Right lobe of liver (tissue), 6 donors: Measurements from ENCODE around the gene NCKAP5L. TPM values are rescaled to one million over a fixed set of nuclear protein-coding genes. Genes with fewer than 3 reads are reported as not detected.

Experiments used
- ATAC-seq, 4 donors: fragments of 200-7000 bp; cut with Tn5 transposase; one replicate each; pipeline ENCODE4 v1.9.1; 2020; ENCODE audit warnings: mild to moderate bottlenecking in 4 of 4, moderate library complexity in 4 of 4
- DNase-seq, 3 donors: peaks; one replicate each; pipeline ENCODE4 v3.0.0-alpha.2; 2020
- H3K27ac ChIP-seq, 3 donors: fragments of 200-600 bp; one replicate each; pipeline ENCODE4 v1.8.0; 2022
- H3K27me3 ChIP-seq, 2 donors: fragments of 200-600 bp; one replicate each; pipeline ENCODE4 v1.8.0; 2022
- H3K36me3 ChIP-seq, 4 donors: fragments of 200-600 bp; sonication (generic) in 1 of 4; one replicate each; pipeline versions ENCODE4 v1.5.1 to v1.8.0; 2017 to 2022; ENCODE audit warnings: control low read depth in 1 of 4
- H3K4me1 ChIP-seq, 4 donors: fragments of 200-600 bp; sonication (generic) in 1 of 4; one replicate each; pipeline versions ENCODE4 v1.5.1 to v1.8.0; 2017 to 2022; ENCODE audit warnings: control low read depth in 1 of 4
- H3K4me3 ChIP-seq, 3 donors: fragments of 200-600 bp; one replicate each; pipeline ENCODE4 v1.8.0; 2022
- H3K9me3 ChIP-seq, 4 donors: fragments of 200-600 bp; sonication (generic) in 1 of 4; one replicate each; pipeline versions ENCODE4 v1.5.1 to v1.8.0; 2017 to 2022; ENCODE audit warnings: control low read depth in 1 of 4
- POLR2A ChIP-seq: fragments of 450-650 bp; IDR thresholded peaks from one replicate; pipeline ENCODE4 v1.6.1; 2017; ENCODE audit warnings: antibody characterized with exemption, mild to moderate bottlenecking
- WGBS: methylation state at CpG from one replicate; pipeline ENCODE4 v1.1.6; 2018; ENCODE audit warnings: low coverage, low lambda C conversion rate; ENCODE audit not compliant: insufficient coverage; ENCODE audit errors: missing lambda C conversion rate; 5-methylcytosine and 5-hydroxymethylcytosine counted together
- intact Hi-C, 2 donors: fragments of 100-400 bp; cut with DNase I; formaldehyde crosslinking; loops; one replicate each; pipeline versions ENCODE4 v1.11.2 to v1.14.1; 2022
- total RNA-seq, 6 experiments: library from RNA; depleted of rRNA in 2 of 6; stranded (reverse); fragments of >200 nt in 2 of 6; fragmentation: NEBNext Ultra II Directional in 3 of 6; extraction: Animal tissue kit (Norgen Biotek cat#: 25700) in 3 of 6; gene quantifications; one replicate each; pipeline versions ENCODE4 v1.1.0 to v1.2.4, GENCODE V29; 2016 to 2023
- TF ChIP-seq, protein P1 (sequence below), 4 donors: fragments of 200-600 bp in 3 of 4; fragments of 450-650 bp in 1 of 4; IDR thresholded peaks; one replicate each; pipeline versions ENCODE4 v1.5.1 to v1.8.0; 2016 to 2022; ENCODE audit warnings: antibody characterized with exemption in 4 of 4, mild to moderate bottlenecking in 2 of 4
- donor health status: DM: no; HTN: yes; CAD: no.
- donor health status: DM: no; HTN: no; CAD: no.
- donor health status: DM: no; HTN: no; CAD: no.
- donor health status: DM: no; HTN: yes; CAD: no.
- donor health status: DM: no; HTN: yes; CAD: no.

NCKAP5L gene
- total RNA-seq, 6 experiments from 2014 or later = 7.0 to 8.8 (median 7.9) TPM

DNA sequence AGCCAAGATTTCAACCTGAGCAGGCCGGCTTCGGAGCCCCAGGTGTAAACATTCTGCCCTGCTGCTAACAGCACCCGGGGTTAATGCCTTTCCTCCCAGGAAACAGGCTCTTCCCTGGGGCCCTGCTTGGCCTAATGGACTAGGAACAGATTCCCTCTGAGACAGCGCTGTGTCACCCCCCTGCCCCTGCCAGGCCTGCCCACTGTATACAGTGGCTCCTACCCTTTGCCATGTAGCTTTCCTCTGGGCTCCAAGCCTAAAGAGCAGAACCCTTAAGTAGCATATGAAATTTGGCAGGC is 43.0 kb upstream of the NCKAP5L start:
- intact Hi-C loops = loop anchor here in 1 of 2 donors (10.0 kb wide), 1 partner anchor 194 kb away; no protein-coding TSS in a partner anchor

DNA sequence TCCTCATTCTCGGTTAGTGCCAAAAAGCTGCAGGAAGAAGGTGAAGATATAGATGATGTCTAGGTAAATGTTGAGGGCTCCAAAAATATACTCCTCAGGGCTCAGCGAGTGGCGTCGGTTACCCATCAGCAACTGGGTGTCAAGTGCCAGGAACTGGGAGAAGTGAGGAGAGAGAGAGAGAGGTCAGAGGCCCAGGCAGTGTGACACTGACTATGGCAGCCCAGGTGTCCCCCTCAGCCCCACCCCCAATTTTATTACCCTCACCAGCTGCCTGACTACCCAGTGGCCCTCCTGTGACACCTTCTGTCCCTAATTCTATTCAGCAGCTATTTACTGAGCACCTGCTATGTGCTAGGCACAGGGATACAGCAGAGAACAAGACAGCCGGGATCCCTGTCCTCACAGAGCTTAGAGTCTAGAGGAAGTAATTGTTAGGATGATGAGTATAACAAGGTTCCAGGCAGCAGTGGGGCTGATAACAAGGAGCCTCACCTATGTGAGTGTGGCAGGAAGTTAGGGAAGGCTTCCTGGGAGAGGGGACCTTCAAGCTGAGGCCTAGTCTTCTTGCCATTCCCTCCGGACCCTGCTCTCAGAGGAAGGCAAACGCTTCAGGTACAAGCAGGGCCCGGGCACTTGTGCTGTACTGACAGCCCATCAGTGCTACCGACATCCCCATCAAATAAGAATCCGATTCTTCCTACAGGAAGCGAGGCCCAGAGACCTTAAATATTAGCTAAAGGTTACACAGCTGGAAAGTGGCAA is 42.5 kb upstream of the NCKAP5L start:
- Histone ChIP-seq H3K4me3 (no peak overlapping the region), H3K9me3 (no peaks in the 10 kb centered on the region), H3K27me3 (no peaks in the 10 kb centered on the region), H3K36me3 (no peaks in the 10 kb centered on the region), H3K4me1 (no peaks in the 10 kb centered on the region), H3K27ac (no peak overlapping the region)
- TF ChIP-seq POLR2A = no peak
- TF ChIP-seq, protein P1, sequence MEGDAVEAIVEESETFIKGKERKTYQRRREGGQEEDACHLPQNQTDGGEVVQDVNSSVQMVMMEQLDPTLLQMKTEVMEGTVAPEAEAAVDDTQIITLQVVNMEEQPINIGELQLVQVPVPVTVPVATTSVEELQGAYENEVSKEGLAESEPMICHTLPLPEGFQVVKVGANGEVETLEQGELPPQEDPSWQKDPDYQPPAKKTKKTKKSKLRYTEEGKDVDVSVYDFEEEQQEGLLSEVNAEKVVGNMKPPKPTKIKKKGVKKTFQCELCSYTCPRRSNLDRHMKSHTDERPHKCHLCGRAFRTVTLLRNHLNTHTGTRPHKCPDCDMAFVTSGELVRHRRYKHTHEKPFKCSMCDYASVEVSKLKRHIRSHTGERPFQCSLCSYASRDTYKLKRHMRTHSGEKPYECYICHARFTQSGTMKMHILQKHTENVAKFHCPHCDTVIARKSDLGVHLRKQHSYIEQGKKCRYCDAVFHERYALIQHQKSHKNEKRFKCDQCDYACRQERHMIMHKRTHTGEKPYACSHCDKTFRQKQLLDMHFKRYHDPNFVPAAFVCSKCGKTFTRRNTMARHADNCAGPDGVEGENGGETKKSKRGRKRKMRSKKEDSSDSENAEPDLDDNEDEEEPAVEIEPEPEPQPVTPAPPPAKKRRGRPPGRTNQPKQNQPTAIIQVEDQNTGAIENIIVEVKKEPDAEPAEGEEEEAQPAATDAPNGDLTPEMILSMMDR (IDR thresholded peaks at IDR 0.05) = no peak
- 100% methylated on average over 1 of the region's 11 CpGs for whole genome bisulfite sequencing
- ATAC-seq = no peak
- no peak for DNase-seq
- intact Hi-C loops = loop anchor here in 1 of 2 donors (10.0 kb wide), 1 partner anchor 194 kb away; no protein-coding TSS in a partner anchor

More for the DNA sequence above, 43.0 kb upstream of the NCKAP5L start:
- H3K9me3 ChIP-seq = no peaks in the 10 kb centered on the region
- no peak for TF ChIP-seq POLR2A
- TF ChIP-seq, protein P1 (IDR thresholded peaks at IDR 0.05) = no peak
- H3K27me3 ChIP-seq = no peaks in the 10 kb centered on the region
- no peaks in the 10 kb centered on the region for H3K4me1 ChIP-seq
- ATAC-seq = no peak
- H3K27ac ChIP-seq = no peak overlapping the region
- H3K36me3 ChIP-seq = no peaks in the 10 kb centered on the region
- 100% methylated on average over 2 of the region's 4 CpGs for WGBS
- no peak for DNase-seq
- H3K4me3 ChIP-seq = no peak overlapping the region

DNA sequence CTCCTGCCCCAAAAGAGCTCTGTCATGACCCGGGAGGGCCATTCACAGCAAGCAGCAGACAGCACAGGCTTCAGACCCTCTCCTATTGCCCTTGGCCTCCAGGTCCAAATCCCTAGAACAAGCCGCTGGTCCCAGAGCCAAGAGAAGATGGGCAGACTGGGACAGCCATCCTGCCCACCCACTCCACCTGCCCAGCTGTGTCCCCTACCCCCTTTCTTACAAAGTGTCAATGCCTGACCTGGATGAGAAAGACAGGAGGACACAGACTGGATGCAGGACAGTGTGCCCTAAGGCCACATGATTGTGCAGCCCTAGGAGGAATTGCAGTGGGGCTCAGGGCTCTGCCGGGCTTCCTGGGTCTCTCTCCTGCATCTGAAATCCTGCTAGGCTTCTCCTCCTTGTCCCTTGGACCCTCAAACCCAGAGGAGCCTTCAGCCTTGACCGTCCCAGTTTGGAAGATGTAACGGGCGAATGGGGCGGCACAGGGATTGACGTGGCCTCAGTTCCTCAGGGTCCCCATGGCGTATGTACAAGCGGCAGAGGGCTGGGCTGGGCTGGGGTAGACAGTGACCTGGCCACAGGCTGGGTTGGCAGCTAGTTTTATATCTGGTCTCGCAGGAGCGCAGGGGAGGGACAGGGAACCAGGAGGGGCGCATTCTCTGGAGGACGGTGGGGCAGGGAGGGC is 41.7 kb upstream of the NCKAP5L start:
- WGBS = 92% methylated on average over 11 of the region's 14 CpGs
- DNase-seq (no peak), ATAC-seq (no peak)
- intact Hi-C loops = loop anchor here in 1 of 2 donors (10.0 kb wide), 1 partner anchor 195 kb away; no protein-coding TSS in a partner anchor
- Histone ChIP-seq H3K9me3 (no peaks in the 10 kb centered on the region), H3K4me3 (no peak overlapping the region), H3K27me3 (no peaks in the 10 kb centered on the region), H3K4me1 (no peaks in the 10 kb centered on the region), H3K27ac (no peak overlapping the region), H3K36me3 (no peaks in the 10 kb centered on the region)
- TF ChIP-seq, protein P1 (IDR thresholded peaks at IDR 0.05) = no peak
- TF ChIP-seq POLR2A = no peak

DNA sequence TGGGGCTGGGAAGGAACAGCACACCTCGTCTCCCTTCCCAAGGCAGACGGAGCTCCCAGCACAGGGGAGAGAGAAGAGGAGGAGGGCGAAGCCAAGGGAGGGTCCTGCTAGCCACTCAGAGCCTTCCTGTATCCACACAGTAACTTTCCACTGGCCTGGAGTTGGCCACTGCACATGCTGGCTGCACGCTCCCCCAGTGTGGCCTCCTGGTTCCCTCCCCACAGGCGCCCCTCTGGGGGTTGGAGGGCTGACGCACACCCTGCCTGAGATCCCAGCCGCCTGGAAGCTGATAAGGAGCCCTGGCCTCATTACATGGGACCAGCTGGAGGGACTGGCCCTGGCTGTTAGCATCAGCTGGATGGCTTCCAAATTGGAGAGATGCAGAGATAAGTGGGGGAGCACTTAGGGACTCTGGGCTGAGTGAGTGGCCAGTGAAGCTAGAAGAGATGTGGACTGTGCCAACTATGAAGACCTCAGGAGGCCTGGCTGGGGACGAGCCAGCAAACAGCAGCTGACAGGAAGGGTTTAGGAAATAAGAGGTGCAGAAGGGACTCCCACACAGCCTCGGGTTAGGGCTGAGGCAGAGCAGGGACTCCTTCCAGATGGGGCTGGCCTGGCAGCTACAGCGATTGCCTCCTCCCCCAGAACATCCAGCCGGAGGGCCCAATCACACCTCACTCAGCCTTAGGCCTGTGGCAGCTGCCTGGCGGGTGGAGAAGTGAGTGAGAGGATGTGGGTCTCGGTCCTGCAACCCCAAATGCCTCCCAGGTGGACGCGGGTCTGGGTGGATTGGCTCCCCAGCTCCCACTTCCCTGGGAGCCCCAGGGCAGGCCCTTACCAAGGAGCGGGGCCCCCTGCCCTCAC is 41.0 kb upstream of the NCKAP5L start:
- Histone ChIP-seq H3K4me1 (no peaks in the 10 kb centered on the region), H3K9me3 (no peaks in the 10 kb centered on the region), H3K4me3 (no peak overlapping the region), H3K27me3 (no peaks in the 10 kb centered on the region), H3K27ac (no peak overlapping the region), H3K36me3 (no peaks in the 10 kb centered on the region)
- DNase-seq = peak in 1 of 3 donors; percentile 45
- intact Hi-C loops = no loop called here
- 26% methylated on average over 9 of the region's 16 CpGs for WGBS
- ATAC-seq = peak; percentile 38 to 71 (median 50)
- TF ChIP-seq POLR2A = no peak
- TF ChIP-seq, protein P1 (IDR thresholded peaks at IDR 0.05) = no peak
